Pancreas (tissue), 10 donors: Measurements from ENCODE around the gene NKTR. TPM values are rescaled to one million over a fixed set of nuclear protein-coding genes. Genes with fewer than 3 reads are reported as not detected.

Experiments
- ATAC-seq, 4 donors: fragments of 200-7000 bp; cut with Tn5 transposase; one replicate each; pipeline versions ENCODE4 v1.8.0 to v1.9.1; 2020; ENCODE audit warnings: mild to moderate bottlenecking in 4 of 4, moderate library complexity in 4 of 4
- DNase-seq, 6 donors: peaks; one replicate each; pipeline ENCODE4 v3.0.0-alpha.2; 2020
- FAIRE-seq: peaks from 2 replicates; lab custom pipeline; 2012; peaks lifted over from hg19 to GRCh38; lab: Jason Lieb, UNC
- H3K27ac ChIP-seq, 4 donors: fragments of 200-600 bp; sonication (generic); 1 replicate in 3 of 4; 2 replicates in 1 of 4; pipeline versions ENCODE4 v1.5.0 to v1.8.0; 2020
- H3K27me3 ChIP-seq, 4 donors: fragments of 200-600 bp; one replicate each; pipeline ENCODE4 v1.8.0; 2021
- H3K36me3 ChIP-seq, 3 donors: fragments of 200-600 bp; sonication (generic) in 1 of 3; one replicate each; pipeline versions ENCODE4 v1.5.0 to v1.8.0; 2020 to 2021
- H3K4me1 ChIP-seq, 3 donors: fragments of 200-600 bp; one replicate each; pipeline ENCODE4 v1.8.0; 2021
- H3K4me3 ChIP-seq, 4 donors: fragments of 200-600 bp; sonication (generic) in 2 of 4; one replicate each; pipeline versions ENCODE4 v1.5.0 to v1.8.0; 2020 to 2021
- H3K9me3 ChIP-seq, 4 donors: fragments of 200-600 bp; one replicate each; pipeline ENCODE4 v1.8.0; 2021
- WGBS, 2 donors: extraction: QIAGEN DNeasy Blood & Tissue Kit; methylation state at CpG; one replicate each; pipeline ENCODE4 v1.1.7; 2013; 5-methylcytosine and 5-hydroxymethylcytosine counted together
- intact Hi-C, 3 donors: fragments of 100-400 bp; cut with DNase I; formaldehyde crosslinking; loops; one replicate each; pipeline versions ENCODE4 v1.11.1 to v1.14.2; 2022
- polyA plus RNA-seq, 2 donors: library from polyadenylated mRNA; stranded (reverse); fragments of 200-250 nt; gene quantifications; one replicate each; pipeline ENCODE4 v1.2.3, GENCODE V29; 2013
- total RNA-seq, 6 donors: library from RNA; stranded (reverse); fragmentation: NEBNext Ultra II Directional in 4 of 6; extraction: Animal tissue kit (Norgen Biotek cat#: 25700) in 4 of 6; gene quantifications; one replicate each; pipeline versions ENCODE4 v1.2.1 to v1.2.4, GENCODE V29; 2021 to 2023
- TF ChIP-seq, protein P1 (sequence below), 4 donors: fragments of 200-600 bp; sonication (generic) in 3 of 4; IDR thresholded peaks; one replicate each; pipeline versions ENCODE4 v1.5.0 to v1.8.0; 2021; ENCODE audit warnings: antibody characterized with exemption in 4 of 4
- donor health status: healthy with polysubstance abuse.
- donor health status: DM: no; HTN: no; CAD: no; lungs with moderate emphysema.
- donor health status: DM: no; HTN: no; CAD: no.
- donor health status: control.
- donor health status: control.
- donor health status: Bipolar disorder and iron deficiency.
- donor health status: DM: yes; HTN: yes; CAD: no.
- donor health status: DM: no; HTN: no; CAD: no.
- donor health status: DM: no; HTN: no; CAD: no.
- donor health status: DM: yes; HTN: yes; CAD: no.

The NKTR gene
- total and polyA plus RNA-seq, 8 donors, result 15.5 to 46.8 (median 33.0) TPM

DNA sequence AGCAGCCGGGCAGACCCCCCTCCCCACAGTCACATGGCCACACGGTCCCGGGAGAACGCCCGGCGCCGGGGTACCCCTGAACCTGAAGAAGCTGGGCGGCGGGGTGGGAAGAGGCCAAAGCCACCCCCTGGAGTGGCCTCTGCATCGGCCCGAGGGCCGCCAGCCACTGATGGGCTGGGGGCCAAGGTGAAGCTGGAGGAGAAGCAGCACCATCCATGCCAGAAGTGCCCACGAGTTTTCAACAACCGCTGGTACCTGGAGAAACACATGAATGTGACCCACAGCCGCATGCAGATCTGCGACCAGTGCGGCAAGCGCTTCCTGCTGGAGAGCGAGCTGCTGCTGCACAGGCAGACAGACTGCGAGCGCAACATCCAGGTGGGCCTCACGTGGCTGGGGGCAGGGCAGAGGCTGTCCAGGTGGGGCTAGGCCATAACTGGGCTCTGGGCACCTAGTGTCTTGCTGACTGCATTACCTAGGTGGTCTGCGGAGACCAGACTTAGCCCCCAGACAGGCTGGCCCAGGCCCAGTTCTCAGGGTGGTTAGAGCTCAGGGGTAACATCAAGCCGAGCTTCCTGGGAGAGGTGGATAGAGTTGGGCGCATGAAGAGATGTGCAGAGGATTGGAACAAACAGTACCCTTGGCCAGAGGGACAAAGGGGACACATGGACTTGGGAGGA, 59.1 kb downstream of the NKTR start:
- H3K27ac ChIP-seq, result no peak overlapping the region
- no peaks in the 10 kb centered on the region for H3K9me3 ChIP-seq
- intact Hi-C loops, result no loop called here
- peaks cover 0 to 3% (median 0%) of the 10 kb centered on the region in 3 donors for H3K4me1 ChIP-seq
- FAIRE-seq (no peak), ATAC-seq (no peak), DNase-seq (peak in 2 of 6 donors; percentile 40 to 69)
- H3K36me3 ChIP-seq, result peaks cover 0 to 5% (median 0%) of the 10 kb centered on the region in 3 donors
- no peaks in the 10 kb centered on the region for H3K27me3 ChIP-seq
- TF ChIP-seq, protein P1, sequence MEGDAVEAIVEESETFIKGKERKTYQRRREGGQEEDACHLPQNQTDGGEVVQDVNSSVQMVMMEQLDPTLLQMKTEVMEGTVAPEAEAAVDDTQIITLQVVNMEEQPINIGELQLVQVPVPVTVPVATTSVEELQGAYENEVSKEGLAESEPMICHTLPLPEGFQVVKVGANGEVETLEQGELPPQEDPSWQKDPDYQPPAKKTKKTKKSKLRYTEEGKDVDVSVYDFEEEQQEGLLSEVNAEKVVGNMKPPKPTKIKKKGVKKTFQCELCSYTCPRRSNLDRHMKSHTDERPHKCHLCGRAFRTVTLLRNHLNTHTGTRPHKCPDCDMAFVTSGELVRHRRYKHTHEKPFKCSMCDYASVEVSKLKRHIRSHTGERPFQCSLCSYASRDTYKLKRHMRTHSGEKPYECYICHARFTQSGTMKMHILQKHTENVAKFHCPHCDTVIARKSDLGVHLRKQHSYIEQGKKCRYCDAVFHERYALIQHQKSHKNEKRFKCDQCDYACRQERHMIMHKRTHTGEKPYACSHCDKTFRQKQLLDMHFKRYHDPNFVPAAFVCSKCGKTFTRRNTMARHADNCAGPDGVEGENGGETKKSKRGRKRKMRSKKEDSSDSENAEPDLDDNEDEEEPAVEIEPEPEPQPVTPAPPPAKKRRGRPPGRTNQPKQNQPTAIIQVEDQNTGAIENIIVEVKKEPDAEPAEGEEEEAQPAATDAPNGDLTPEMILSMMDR (IDR thresholded peaks at IDR 0.05), result no peak
- no peak overlapping the region for H3K4me3 ChIP-seq
- 79 to 82% methylated on average over 25 of the region's 25 CpGs for WGBS, 2 donors

DNA sequence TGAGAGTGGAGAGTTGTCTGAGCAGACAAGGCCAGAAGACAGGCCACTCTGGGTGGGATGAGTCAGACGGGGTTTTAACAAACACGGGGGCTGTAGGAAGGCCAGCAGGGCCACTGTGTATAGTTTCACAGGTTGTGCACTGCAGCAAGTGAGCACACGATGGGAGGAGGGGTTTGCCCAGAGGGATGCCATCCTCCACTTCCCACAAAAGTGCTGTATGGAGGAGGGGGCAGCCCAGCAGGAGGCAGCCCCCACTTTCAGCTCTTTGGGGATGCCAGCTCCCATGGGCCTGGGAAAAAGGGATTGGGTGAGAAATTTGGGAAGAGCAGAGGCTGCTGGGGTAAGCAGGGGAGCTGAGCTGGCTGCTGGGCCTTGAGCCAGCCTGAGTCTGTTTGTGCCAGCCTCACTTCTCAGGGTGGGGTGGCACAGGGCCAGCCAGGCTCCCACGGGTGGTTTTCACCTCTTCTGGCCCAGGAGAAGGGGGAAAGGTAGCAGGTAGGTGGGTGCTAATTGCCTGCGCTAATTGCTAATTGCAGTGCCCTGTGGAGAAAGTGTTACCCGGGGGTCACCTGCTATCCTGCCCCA, 59.7 kb downstream of the NKTR start:
- Histone ChIP-seq H3K27ac (no peak overlapping the region), H3K27me3 (no peaks in the 10 kb centered on the region), H3K4me1 (peaks cover 0 to under 1% (median 0%) of the 10 kb centered on the region in 3 donors), H3K36me3 (peaks cover 0 to 5% (median 0%) of the 10 kb centered on the region in 3 donors), H3K4me3 (no peak overlapping the region), H3K9me3 (no peaks in the 10 kb centered on the region)
- no peak for ATAC-seq
- WGBS, 2 donors, result 53 to 57% methylated on average over 6 of the region's 6 CpGs
- TF ChIP-seq, protein P1 (IDR thresholded peaks at IDR 0.05), result no peak
- DNase-seq, result peak in 1 of 6 donors; percentile 63
- intact Hi-C loops, result no loop called here
- no peak for FAIRE-seq

DNA sequence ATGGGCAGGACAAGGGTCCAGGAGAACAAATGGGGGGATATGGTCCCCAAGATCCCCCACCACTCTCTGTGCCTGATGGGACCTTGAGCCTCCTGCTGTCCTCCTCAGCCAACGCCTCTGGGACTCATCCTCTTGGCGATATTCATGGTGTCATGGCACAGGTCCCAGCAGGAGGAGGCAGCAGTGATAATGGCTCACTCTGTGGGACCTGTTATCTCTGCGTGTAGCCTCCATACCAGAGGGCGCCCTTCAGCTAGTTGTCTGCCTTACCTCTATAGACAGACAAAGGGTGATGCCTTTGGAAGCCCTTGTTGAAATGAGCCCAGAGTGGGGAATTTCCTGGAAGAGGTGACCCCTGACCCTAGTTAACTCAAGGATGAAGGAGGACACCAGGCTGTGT, 60.4 kb downstream of the NKTR start:
- no peaks in the 10 kb centered on the region for H3K4me1 ChIP-seq
- ATAC-seq (no peak), FAIRE-seq (no peak), DNase-seq (peak in 1 of 6 donors; percentile 8)
- no peaks in the 10 kb centered on the region for H3K9me3 ChIP-seq
- 78 to 81% methylated on average over 4 of the region's 4 CpGs for WGBS, 2 donors
- H3K4me3 ChIP-seq, result no peak overlapping the region
- peaks cover 0 to 5% (median 0%) of the 10 kb centered on the region in 3 donors for H3K36me3 ChIP-seq
- intact Hi-C loops, result no loop called here
- TF ChIP-seq, protein P1 (IDR thresholded peaks at IDR 0.05), result no peak
- no peak overlapping the region for H3K27ac ChIP-seq
- no peaks in the 10 kb centered on the region for H3K27me3 ChIP-seq

DNA sequence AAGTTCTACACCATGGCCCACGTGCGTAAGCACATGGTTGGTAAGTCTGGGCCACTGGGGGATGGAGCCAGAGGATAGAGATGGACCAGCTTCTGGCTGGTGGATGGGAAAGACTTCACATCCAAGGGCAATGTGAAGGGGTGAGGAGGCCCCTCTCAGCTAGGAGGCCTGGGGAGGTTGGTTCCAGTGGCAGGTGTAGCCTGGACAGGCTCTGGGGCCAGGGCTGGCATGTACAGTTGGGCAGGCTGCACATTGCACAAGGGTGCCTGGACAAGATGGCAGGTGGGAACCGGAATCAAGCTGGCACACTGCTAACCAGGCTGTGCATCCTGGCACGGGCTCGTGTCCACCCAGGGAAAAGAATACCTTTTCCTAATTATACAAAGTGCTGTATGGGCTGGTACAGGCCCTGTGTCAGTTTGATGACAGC, 61.1 kb downstream of the NKTR start:
- H3K4me3 ChIP-seq, result no peak overlapping the region
- H3K9me3 ChIP-seq, result no peaks in the 10 kb centered on the region
- peaks cover 0 to 5% (median 0%) of the 10 kb centered on the region in 3 donors for H3K36me3 ChIP-seq
- ATAC-seq, result no peak
- DNase-seq, result no peak
- H3K27ac ChIP-seq, result no peak overlapping the region
- no peaks in the 10 kb centered on the region for H3K4me1 ChIP-seq
- intact Hi-C loops, result no loop called here
- no peaks in the 10 kb centered on the region for H3K27me3 ChIP-seq
- FAIRE-seq, result no peak
- TF ChIP-seq, protein P1 (IDR thresholded peaks at IDR 0.05), result no peak
- 78 to 87% methylated on average over 5 of the region's 5 CpGs for WGBS, 2 donors
